Hepatocyte (in vitro differentiated cells): Measurements from ENCODE around the gene ANGPTL4.

ENCODE experiments used
- CTCF ChIP-seq: fragments of 200-600 bp; sonication (generic); IDR thresholded peaks from 2 replicates; pipeline ENCODE4 v1.5.1; 2016; ENCODE audit warnings: antibody characterized with exemption, mild to moderate bottlenecking; ENCODE audit not compliant: poor library complexity
- EZH2 ChIP-seq: fragments of 200-600 bp; sonication (generic); IDR thresholded peaks from 2 replicates; pipeline ENCODE4 v1.6.1; 2016; ENCODE audit warnings: antibody characterized with exemption, mild to moderate bottlenecking, borderline replicate concordance

GRCh38 chr19:8361921-8362793 is 1.8 kb upstream of the ANGPTL4 start:
- TF ChIP-seq CTCF (no peak), EZH2 (no peak)
